ENCODE data around the gene ANAPC16.

The ANAPC16 gene

DNA sequence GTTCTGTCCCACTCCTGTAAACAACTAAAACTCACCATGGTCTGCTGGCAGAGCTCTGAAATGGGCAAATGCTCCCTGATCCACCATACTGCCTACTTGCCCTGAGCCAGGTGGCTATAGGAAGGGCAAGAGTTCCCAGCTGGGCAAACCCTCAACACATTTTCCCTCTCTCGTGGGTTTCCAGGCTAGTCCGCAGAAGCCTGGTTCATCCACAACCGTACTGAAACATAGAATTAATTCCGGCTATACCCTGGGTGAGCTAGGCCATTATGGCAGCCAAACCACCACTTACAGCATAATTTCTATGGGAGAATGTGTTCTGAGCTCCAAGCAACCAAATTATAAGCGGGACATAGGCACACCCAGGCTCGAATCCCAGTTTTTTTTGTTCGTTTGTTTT is 37.8 kb downstream of the ANAPC16 start:
- ATAC-seq, result no peak
- no peak for TF ChIP-seq RARB (CRISPR knock-in tag; IDR thresholded peaks at IDR 0.05)
- no peak for TF ChIP-seq BACH2 (CRISPR knock-in tag; IDR thresholded peaks at IDR 0.05; ENCODE audit: borderline replicate concordance)
- TF ChIP-seq ARNTL (CRISPR knock-in tag; IDR thresholded peaks at IDR 0.05; ENCODE audit: borderline replicate concordance, low read depth), result no peak

DNA sequence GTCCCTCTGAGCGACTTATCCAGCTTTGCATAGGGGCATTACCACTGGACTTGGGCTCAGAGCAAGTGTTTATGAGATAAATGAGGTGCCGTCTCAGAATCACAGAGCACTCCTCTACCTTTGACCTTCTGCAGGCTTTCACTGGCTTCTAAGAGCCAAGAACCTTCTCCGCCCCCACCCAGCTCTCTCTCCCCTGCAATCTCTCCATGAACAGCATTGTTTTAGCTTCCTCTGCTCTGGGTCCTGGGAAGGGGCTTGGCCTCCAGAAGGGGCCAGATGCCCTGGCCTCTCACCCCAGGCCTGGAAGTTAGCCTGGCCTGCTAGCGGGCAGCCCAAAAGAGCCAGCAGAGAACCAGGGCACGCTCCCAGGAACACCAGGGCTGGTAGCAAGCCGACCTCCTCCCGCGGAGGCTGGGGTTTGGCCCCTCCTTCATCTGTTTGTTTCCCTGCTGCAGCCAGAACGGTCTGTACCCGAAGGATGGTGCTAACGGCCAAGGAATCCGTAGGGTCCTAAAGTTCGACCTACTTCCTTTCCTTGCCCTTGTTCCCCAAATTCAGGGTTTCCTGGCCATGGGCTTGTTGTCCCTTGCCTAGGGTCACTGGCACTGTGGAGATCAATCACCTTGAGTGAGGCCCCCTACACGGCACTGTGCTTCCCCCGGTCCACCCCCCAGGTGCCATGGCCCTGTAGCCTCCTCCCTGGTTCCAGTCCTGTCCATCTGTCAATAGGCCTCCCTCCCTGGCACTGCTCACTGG is 39.2 kb downstream of the ANAPC16 start:
- peak; percentile 90 for ATAC-seq
- no peak for TF ChIP-seq ISL1 (CRISPR knock-in tag; IDR thresholded peaks at IDR 0.05)
- no peak for TF ChIP-seq PPARA (CRISPR knock-in tag; IDR thresholded peaks at IDR 0.05; ENCODE audit: borderline replicate concordance)
- TF ChIP-seq, protein P1, sequence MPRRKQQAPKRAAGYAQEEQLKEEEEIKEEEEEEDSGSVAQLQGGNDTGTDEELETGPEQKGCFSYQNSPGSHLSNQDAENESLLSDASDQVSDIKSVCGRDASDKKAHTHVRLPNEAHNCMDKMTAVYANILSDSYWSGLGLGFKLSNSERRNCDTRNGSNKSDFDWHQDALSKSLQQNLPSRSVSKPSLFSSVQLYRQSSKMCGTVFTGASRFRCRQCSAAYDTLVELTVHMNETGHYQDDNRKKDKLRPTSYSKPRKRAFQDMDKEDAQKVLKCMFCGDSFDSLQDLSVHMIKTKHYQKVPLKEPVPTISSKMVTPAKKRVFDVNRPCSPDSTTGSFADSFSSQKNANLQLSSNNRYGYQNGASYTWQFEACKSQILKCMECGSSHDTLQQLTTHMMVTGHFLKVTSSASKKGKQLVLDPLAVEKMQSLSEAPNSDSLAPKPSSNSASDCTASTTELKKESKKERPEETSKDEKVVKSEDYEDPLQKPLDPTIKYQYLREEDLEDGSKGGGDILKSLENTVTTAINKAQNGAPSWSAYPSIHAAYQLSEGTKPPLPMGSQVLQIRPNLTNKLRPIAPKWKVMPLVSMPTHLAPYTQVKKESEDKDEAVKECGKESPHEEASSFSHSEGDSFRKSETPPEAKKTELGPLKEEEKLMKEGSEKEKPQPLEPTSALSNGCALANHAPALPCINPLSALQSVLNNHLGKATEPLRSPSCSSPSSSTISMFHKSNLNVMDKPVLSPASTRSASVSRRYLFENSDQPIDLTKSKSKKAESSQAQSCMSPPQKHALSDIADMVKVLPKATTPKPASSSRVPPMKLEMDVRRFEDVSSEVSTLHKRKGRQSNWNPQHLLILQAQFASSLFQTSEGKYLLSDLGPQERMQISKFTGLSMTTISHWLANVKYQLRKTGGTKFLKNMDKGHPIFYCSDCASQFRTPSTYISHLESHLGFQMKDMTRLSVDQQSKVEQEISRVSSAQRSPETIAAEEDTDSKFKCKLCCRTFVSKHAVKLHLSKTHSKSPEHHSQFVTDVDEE (CRISPR knock-in tag; IDR thresholded peaks at IDR 0.05), result 0 out of 2 replicates have a peak, but pooled peaks have one; percentile 35

DNA sequence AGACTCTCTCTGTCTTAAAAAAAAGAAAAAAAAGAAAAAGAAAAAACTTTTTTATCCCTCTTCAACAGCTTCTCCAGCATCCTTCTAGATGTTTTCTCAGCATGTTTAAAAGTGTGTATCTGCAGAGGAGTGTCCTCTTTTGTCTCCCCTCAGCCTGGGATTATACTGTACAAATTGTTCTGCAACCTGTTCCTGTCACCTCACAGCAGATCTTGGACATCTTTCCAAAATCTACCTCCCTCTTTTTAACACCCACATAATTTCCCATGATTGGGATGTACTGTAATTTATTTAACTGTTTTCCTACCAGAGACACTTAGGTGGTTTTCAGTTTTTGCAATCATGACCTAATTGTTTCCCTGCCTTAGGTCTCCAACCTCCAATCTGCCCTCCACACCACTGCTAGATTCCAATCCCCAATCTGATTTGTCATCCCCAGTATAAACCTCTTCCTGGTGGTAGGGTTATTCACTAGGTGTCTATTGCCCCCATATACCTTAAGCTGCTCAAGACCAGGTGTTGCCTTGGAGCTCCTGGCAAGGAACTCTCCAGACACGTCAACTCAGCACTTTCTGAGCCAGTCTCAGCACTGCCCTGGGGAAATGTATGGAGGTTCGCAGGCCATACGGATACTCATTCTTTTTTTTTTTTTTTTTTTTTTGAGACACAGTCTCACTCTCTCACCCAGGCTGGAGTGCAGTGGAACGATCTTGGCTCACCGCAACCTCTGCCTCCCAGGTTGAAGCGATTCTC is 40.3 kb downstream of the ANAPC16 start:
- ATAC-seq, result no peak
- TF ChIP-seq ZNF565 (CRISPR knock-in tag; conservative IDR thresholded peaks at IDR 0.05; ENCODE audit: low read depth) (no peak), PATZ1 (CRISPR knock-in tag; IDR thresholded peaks at IDR 0.05; ENCODE audit: borderline replicate concordance) (no peak), ESRRG (CRISPR knock-in tag; IDR thresholded peaks at IDR 0.05) (no peak), OSR1 (CRISPR knock-in tag; IDR thresholded peaks at IDR 0.05) (no peak), ZC3H10 (CRISPR knock-in tag; IDR thresholded peaks at IDR 0.05) (no peak), TCF4 (CRISPR knock-in tag; IDR thresholded peaks at IDR 0.05; ENCODE audit: borderline replicate concordance) (no peak), BACH2 (CRISPR knock-in tag; IDR thresholded peaks at IDR 0.05; ENCODE audit: borderline replicate concordance) (no peak), ZFP3 (CRISPR knock-in tag; IDR thresholded peaks at IDR 0.05) (no peak), ARNTL (CRISPR knock-in tag; IDR thresholded peaks at IDR 0.05; ENCODE audit: borderline replicate concordance, low read depth) (no peak), SNAI2 (CRISPR knock-in tag; IDR thresholded peaks at IDR 0.05) (no peak), CSDC2 (CRISPR knock-in tag; IDR thresholded peaks at IDR 0.05) (no peak), TOX (CRISPR knock-in tag; IDR thresholded peaks at IDR 0.05; ENCODE audit: borderline replicate concordance) (no peak), ZFP30 (CRISPR knock-in tag; IDR thresholded peaks at IDR 0.05) (no peak), RARB (CRISPR knock-in tag; IDR thresholded peaks at IDR 0.05) (no peak), ZNF8 (CRISPR knock-in tag; IDR thresholded peaks at IDR 0.05) (no peak), PPARA (CRISPR knock-in tag; IDR thresholded peaks at IDR 0.05; ENCODE audit: borderline replicate concordance) (no peak)
- TF ChIP-seq, protein P2, sequence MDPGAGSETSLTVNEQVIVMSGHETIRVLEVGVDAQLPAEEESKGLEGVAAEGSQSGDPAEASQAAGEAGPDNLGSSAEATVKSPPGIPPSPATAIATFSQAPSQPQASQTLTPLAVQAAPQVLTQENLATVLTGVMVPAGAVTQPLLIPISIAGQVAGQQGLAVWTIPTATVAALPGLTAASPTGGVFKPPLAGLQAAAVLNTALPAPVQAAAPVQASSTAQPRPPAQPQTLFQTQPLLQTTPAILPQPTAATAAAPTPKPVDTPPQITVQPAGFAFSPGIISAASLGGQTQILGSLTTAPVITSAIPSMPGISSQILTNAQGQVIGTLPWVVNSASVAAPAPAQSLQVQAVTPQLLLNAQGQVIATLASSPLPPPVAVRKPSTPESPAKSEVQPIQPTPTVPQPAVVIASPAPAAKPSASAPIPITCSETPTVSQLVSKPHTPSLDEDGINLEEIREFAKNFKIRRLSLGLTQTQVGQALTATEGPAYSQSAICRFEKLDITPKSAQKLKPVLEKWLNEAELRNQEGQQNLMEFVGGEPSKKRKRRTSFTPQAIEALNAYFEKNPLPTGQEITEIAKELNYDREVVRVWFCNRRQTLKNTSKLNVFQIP (CRISPR knock-in tag; IDR thresholded peaks at IDR 0.05; ENCODE audit: borderline replicate concordance, low read depth), result no peak
- TF ChIP-seq, protein P1 (CRISPR knock-in tag; IDR thresholded peaks at IDR 0.05), result no peak

All from SK-N-SH treated with all-trans-retinoic acid at 6 μM for 48 hours (cell line).